HEK293 (cell line): ENCODE data around the gene TMEM62.

Experiments
- CTCF ChIA-PET: fragments of 350-600 bp; formaldehyde crosslinking; extraction: SDS; loops from one replicate; lab custom pipeline; 2021; ENCODE audit warnings: antibody characterized with exemption; lab: Yijun Ruan, JAX
- POLR2A ChIA-PET: fragments of 300-600 bp; formaldehyde crosslinking; extraction: SDS; loops from one replicate; lab custom pipeline; 2020; ENCODE audit warnings: antibody characterized with exemption, inconsistent platforms; lab: Yijun Ruan, JAX
- H3K27ac ChIP-seq: fragments of 200-500 bp; sonication (Bioruptor generic); 2 replicates; pipeline ENCODE4 v1.5.1; 2014; ENCODE audit warnings: low read depth, low read length, control low read depth, inconsistent platforms; ENCODE audit errors: extremely low read depth
- H3K36me3 ChIP-seq, 2 experiments: fragments of 200-500 bp in 1 of 2; sonication (Bioruptor generic) in 1 of 2; 1 replicate in 1 of 2; 2 replicates in 1 of 2; pipeline ENCODE4 v1.5.1; 2014 to 2017; ENCODE audit warnings: inconsistent platforms in 2 of 2, low read length in 2 of 2; ENCODE audit not compliant: control insufficient read depth in 2 of 2, insufficient read depth in 1 of 2
- H3K4me1 ChIP-seq: fragments of 200-500 bp; sonication (Bioruptor generic); 2 replicates; pipeline ENCODE4 v1.5.1; 2014; ENCODE audit warnings: mild to moderate bottlenecking, low read length, inconsistent platforms; ENCODE audit not compliant: control insufficient read depth, insufficient read depth
- H3K4me3 ChIP-seq: 2 replicates; pipeline ENCODE4 v1.5.1; 2011; ENCODE audit warnings: low read depth, mild to moderate bottlenecking, control low read depth, low read length, moderate library complexity
- H3K9me3 ChIP-seq: fragments of 200-500 bp; sonication (Bioruptor generic); 2 replicates; pipeline ENCODE4 v1.5.1; 2014; ENCODE audit warnings: low read depth, low read length, inconsistent platforms; ENCODE audit not compliant: control insufficient read depth, insufficient read depth
- KLF7 ChIP-seq: fragments of 450-650 bp; formaldehyde crosslinking; IDR thresholded peaks from 2 replicates; pipeline ENCODE4 v1.5.1; 2016; ENCODE audit warnings: missing biosample characterization, missing genetic modification characterization, borderline replicate concordance
- PATZ1 ChIP-seq: fragments of 450-650 bp; formaldehyde crosslinking; IDR thresholded peaks from 2 replicates; pipeline ENCODE4 v1.5.1; 2016; ENCODE audit warnings: missing biosample characterization, missing genetic modification characterization
- PBX3 ChIP-seq: sonication (generic); formaldehyde crosslinking; IDR thresholded peaks from 2 replicates; pipeline ENCODE4 v1.8.1; 2022; ENCODE audit warnings: mild to moderate bottlenecking, moderate library complexity, missing genetic modification reagents
- PRDM6 ChIP-seq: fragments of 450-650 bp; formaldehyde crosslinking; IDR thresholded peaks from 2 replicates; pipeline ENCODE4 v1.5.1; 2017; ENCODE audit warnings: missing biosample characterization, missing genetic modification characterization
- SCRT2 ChIP-seq: fragments of 450-650 bp; formaldehyde crosslinking; IDR thresholded peaks from 2 replicates; pipeline ENCODE4 v1.5.1; 2016; ENCODE audit warnings: missing biosample characterization, missing genetic modification characterization
- TCF7L2 ChIP-seq: IDR thresholded peaks from 2 replicates; pipeline ENCODE4 v1.6.1; 2011; ENCODE audit warnings: low read depth, mild to moderate bottlenecking, inconsistent platforms, low read length, moderate library complexity, borderline replicate concordance
- YY1 ChIP-seq: fragments of 450-650 bp; formaldehyde crosslinking; IDR thresholded peaks from 2 replicates; pipeline ENCODE4 v1.5.1; 2018; ENCODE audit warnings: missing biosample characterization, missing genetic modification characterization
- ZBTB21 ChIP-seq: fragments of 450-650 bp; formaldehyde crosslinking; IDR thresholded peaks from 2 replicates; pipeline ENCODE4 v1.5.1; 2017; ENCODE audit warnings: missing biosample characterization, missing genetic modification characterization
- ZBTB7A ChIP-seq: fragments of 450-650 bp; formaldehyde crosslinking; IDR thresholded peaks from 2 replicates; pipeline ENCODE4 v1.5.1; 2016; ENCODE audit warnings: low read depth, missing biosample characterization, missing genetic modification characterization
- ZBTB8A ChIP-seq: fragments of 450-650 bp; formaldehyde crosslinking; IDR thresholded peaks from 2 replicates; pipeline ENCODE4 v1.5.1; 2016; ENCODE audit warnings: missing biosample characterization, missing genetic modification characterization
- ZFP3 ChIP-seq: fragments of 450-650 bp; formaldehyde crosslinking; IDR thresholded peaks from 2 replicates; pipeline ENCODE4 v1.5.1; 2016; ENCODE audit warnings: low read depth, missing biosample characterization, missing genetic modification characterization
- ZNF138 ChIP-seq: fragments of 450-650 bp; formaldehyde crosslinking; IDR thresholded peaks from 2 replicates; pipeline ENCODE4 v1.5.1; 2016; ENCODE audit warnings: missing biosample characterization, missing genetic modification characterization, borderline replicate concordance
- ZNF266 ChIP-seq: fragments of 450-650 bp; formaldehyde crosslinking; IDR thresholded peaks from 2 replicates; pipeline ENCODE4 v1.5.1; 2016; ENCODE audit warnings: missing biosample characterization, missing genetic modification characterization, low read depth
- ZNF311 ChIP-seq: fragments of 450-650 bp; formaldehyde crosslinking; IDR thresholded peaks from 2 replicates; pipeline ENCODE4 v1.5.1; 2017; ENCODE audit warnings: missing biosample characterization, missing genetic modification characterization, borderline replicate concordance
- ZNF335 ChIP-seq: fragments of 450-650 bp; formaldehyde crosslinking; conservative IDR thresholded peaks from 2 replicates; pipeline ENCODE4 v1.5.1; 2016; ENCODE audit warnings: missing biosample characterization, missing genetic modification characterization
- ZNF362 ChIP-seq: fragments of 450-650 bp; formaldehyde crosslinking; IDR thresholded peaks from 2 replicates; pipeline ENCODE4 v1.5.1; 2016; ENCODE audit warnings: missing biosample characterization, missing genetic modification characterization
- ZNF488 ChIP-seq: fragments of 450-650 bp; formaldehyde crosslinking; IDR thresholded peaks from 2 replicates; pipeline ENCODE4 v1.5.1; 2016; ENCODE audit warnings: missing biosample characterization, missing genetic modification characterization
- ZNF580 ChIP-seq: fragments of 450-650 bp; formaldehyde crosslinking; IDR thresholded peaks from 2 replicates; pipeline ENCODE4 v1.5.1; 2016; ENCODE audit warnings: missing biosample characterization, missing genetic modification characterization
- ZNF626 ChIP-seq: fragments of 450-650 bp; sonication (Bioruptor Pico); formaldehyde crosslinking; IDR thresholded peaks from 2 replicates; pipeline ENCODE4 v1.5.1; 2018; ENCODE audit warnings: missing biosample characterization, missing genetic modification characterization, inconsistent platforms
- ZNF658 ChIP-seq: fragments of 450-650 bp; formaldehyde crosslinking; IDR thresholded peaks from 2 replicates; pipeline ENCODE4; 2016; ENCODE audit warnings: missing biosample characterization, missing genetic modification characterization
- ZNF660 ChIP-seq: fragments of 450-650 bp; IDR thresholded peaks from 2 replicates; pipeline ENCODE4 v1.5.1; 2018; ENCODE audit warnings: missing biosample characterization, mild to moderate bottlenecking, missing genetic modification characterization
- ZNF704 ChIP-seq: fragments of 450-650 bp; formaldehyde crosslinking; IDR thresholded peaks from 2 replicates; pipeline ENCODE4 v1.5.1; 2016; ENCODE audit warnings: missing biosample characterization, missing genetic modification characterization
- ZSCAN23 ChIP-seq: fragments of 450-650 bp; formaldehyde crosslinking; IDR thresholded peaks from 2 replicates; pipeline ENCODE4 v1.5.1; 2016; ENCODE audit warnings: missing biosample characterization, missing genetic modification characterization

The TMEM62 gene

GRCh38 chr15:43151688-43152087 is 18.3 kb downstream of the TMEM62 start (continued):
- no peak for TF ChIP-seq ZBTB21 (tag by site-specific recombination)

- POLR2A ChIA-PET: no interaction called here
- TF ChIP-seq ZNF311 (tag by site-specific recombination): no peak
- no peak for TF ChIP-seq PBX3
- TF ChIP-seq PRDM6 (tag by site-specific recombination): no peak
- no peak for TF ChIP-seq ZNF488 (tag by site-specific recombination)
- no peak for TF ChIP-seq KLF7 (tag by site-specific recombination)
- no peak for TF ChIP-seq ZNF658 (tag by site-specific recombination)
- no peak for TF ChIP-seq ZNF138 (tag by site-specific recombination)
- TF ChIP-seq ZNF266 (tag by site-specific recombination): no peak
- TF ChIP-seq ZNF335 (tag by site-specific recombination): no peak
- TF ChIP-seq ZBTB8A (tag by site-specific recombination): no peak
- H3K36me3 ChIP-seq: peaks cover 29 to 59% of the 10 kb centered on the region in 2 experiments
- no peaks in the 10 kb centered on the region for H3K9me3 ChIP-seq
- H3K4me3 ChIP-seq: no peak overlapping the region
- H3K27ac ChIP-seq: no peak overlapping the region
- no peaks in the 10 kb centered on the region for H3K4me1 ChIP-seq
- CTCF ChIA-PET: no interaction called here
Measured at GRCh38 chr15:43153269-43153668, 19.9 kb downstream of the TMEM62 start.

- peaks cover 0 to 11% of the 10 kb centered on the region in 2 experiments; a peak in 2 of 3 replicates for H3K36me3 ChIP-seq
- CTCF ChIA-PET: no interaction called here
- TF ChIP-seq PATZ1 (tag by site-specific recombination) (no peak), ZNF626 (tag by site-specific recombination) (no peak), TCF7L2 (no peak), ZNF660 (no peak), ZNF704 (no peak), ZNF362 (tag by site-specific recombination) (no peak), YY1 (tag by site-specific recombination) (no peak), PRDM6 (tag by site-specific recombination) (no peak), ZNF580 (no peak), ZSCAN23 (no peak), ZFP3 (no peak), ZBTB7A (tag by site-specific recombination) (no peak), SCRT2 (tag by site-specific recombination) (no peak), ZNF311 (tag by site-specific recombination) (no peak)
Measured at GRCh38 chr15:43165801-43166325, 32.5 kb downstream of the TMEM62 start.

More at GRCh38 chr15:43165801-43166325, 32.5 kb downstream of the TMEM62 start:
- Histone ChIP-seq H3K4me1 (no peaks in the 10 kb centered on the region; the same call in 1 of the 2 replicates), H3K27ac (no peak overlapping the region), H3K4me3 (no peak overlapping the region), H3K9me3 (no peaks in the 10 kb centered on the region)
- POLR2A ChIA-PET: no interaction called here
